ENCODE data around the gene PDK1.
"Not testable (repeated sequence)": the region's sequence is repeated elsewhere in the genome, so short reads cannot be mapped to it uniquely, and the experiment has no call there.

The PDK1 gene

GRCh38 chr2:172554352-172555271 is 1.3 kb upstream of the PDK1 start:
- no peak for DNase-seq

GRCh38 chr2:172555272-172555521 is 693 bp upstream of the PDK1 start:
- DNase-seq: no peak

- DNase-seq: no peak
These were observed 569 bp downstream of the PDK1 start for GRCh38 chr2:172556284-172557033.

- no peak for DNase-seq
These were observed 2.5 kb downstream of the PDK1 start for GRCh38 chr2:172558372-172558771.

- no peak for DNase-seq
These were observed 4.8 kb downstream of the PDK1 start for GRCh38 chr2:172560721-172561120.

GRCh38 chr2:172561270-172561669 is 5.4 kb downstream of the PDK1 start:
- DNase-seq: no peak

GRCh38 chr2:172562298-172562697 is 6.4 kb downstream of the PDK1 start:
- no peak for DNase-seq

GRCh38 chr2:172564376-172564775 is 8.5 kb downstream of the PDK1 start:
- DNase-seq: no peak

GRCh38 chr2:172571245-172571644 is 15.4 kb downstream of the PDK1 start:
- DNase-seq: no peak

GRCh38 chr2:172572981-172573380 is 17.1 kb downstream of the PDK1 start:
- DNase-seq: no peak

- DNase-seq: no peak
These were observed 19.1 kb downstream of the PDK1 start for GRCh38 chr2:172574965-172575364.

- no peak for DNase-seq
These were observed 22.2 kb downstream of the PDK1 start for GRCh38 chr2:172578054-172578453.

GRCh38 chr2:172578860-172579512 is 23.1 kb downstream of the PDK1 start:
- DNase-seq: no peak

- DNase-seq: no peak
These were observed 24.7 kb downstream of the PDK1 start for GRCh38 chr2:172580544-172580943.

- no peak for DNase-seq
These were observed 26.8 kb downstream of the PDK1 start for GRCh38 chr2:172582656-172583055.

- DNase-seq: no peak
These were observed 30.5 kb downstream of the PDK1 start for GRCh38 chr2:172586245-172586891.

GRCh38 chr2:172587231-172587630 is 31.3 kb downstream of the PDK1 start:
- DNase-seq: not testable (repeated sequence)

- no peak for DNase-seq
These were observed 33.0 kb downstream of the PDK1 start for GRCh38 chr2:172588931-172589330.

- DNase-seq: not testable (repeated sequence)
These were observed 35.5 kb downstream of the PDK1 start for GRCh38 chr2:172591386-172591785.

GRCh38 chr2:172592190-172592589 is 36.3 kb downstream of the PDK1 start:
- DNase-seq: not testable (repeated sequence)

GRCh38 chr2:172596776-172597175 is 40.9 kb downstream of the PDK1 start:
- DNase-seq: no peak

GRCh38 chr2:172597176-172597842 is 41.4 kb downstream of the PDK1 start:
- DNase-seq: no peak

GRCh38 chr2:172599947-172600346 is 44.1 kb downstream of the PDK1 start:
- no peak for DNase-seq
